HG02885 (cell line): ENCODE measurements around the gene MORC4.
A peak's percentile ranks its signal among the peaks of the same experiment; 100 is the strongest.

Experiments used
- ATAC-seq: cut with Tn5 transposase; IDR thresholded peaks from one replicate; pipeline ENCODE4 v1.9.1; 2021; ENCODE audit warnings: mild to moderate bottlenecking; ENCODE audit not compliant: unreplicated experiment, poor library complexity

Gene MORC4

GRCh38 chrX:106954041-106954440 is 46.0 kb downstream of the MORC4 start:
- peak; percentile 44 for ATAC-seq

GRCh38 chrX:106952988-106953387 is 47.0 kb downstream of the MORC4 start:
- no peak for ATAC-seq

GRCh38 chrX:106952538-106952937 is 47.5 kb downstream of the MORC4 start:
- ATAC-seq, result no peak

- no peak for ATAC-seq
These were observed 47.9 kb downstream of the MORC4 start for GRCh38 chrX:106952089-106952488.

GRCh38 chrX:106951230-106951629 is 48.8 kb downstream of the MORC4 start:
- no peak for ATAC-seq

GRCh38 chrX:106950381-106950780 is 49.6 kb downstream of the MORC4 start:
- no peak for ATAC-seq

- ATAC-seq, result no peak
These were observed 50.6 kb downstream of the MORC4 start for GRCh38 chrX:106949366-106949765.

GRCh38 chrX:106948641-106949040 is 51.4 kb downstream of the MORC4 start:
- ATAC-seq, result no peak

- ATAC-seq, result no peak
These were observed 53.5 kb downstream of the MORC4 start for GRCh38 chrX:106946464-106946863.

- ATAC-seq, result no peak
These were observed 59.9 kb downstream of the MORC4 start for GRCh38 chrX:106940068-106940467.

- no peak for ATAC-seq
These were observed 60.4 kb downstream of the MORC4 start for GRCh38 chrX:106939566-106939965.

GRCh38 chrX:106936246-106936645 is 63.8 kb downstream of the MORC4 start:
- ATAC-seq, result no peak

GRCh38 chrX:106935175-106935574 is 64.8 kb downstream of the MORC4 start:
- ATAC-seq, result no peak

GRCh38 chrX:106933538-106933961 is 66.5 kb downstream of the MORC4 start:
- ATAC-seq, result no peak

- no peak for ATAC-seq
These were observed 67.0 kb downstream of the MORC4 start for GRCh38 chrX:106932960-106933537.

- no peak for ATAC-seq
These were observed 67.5 kb downstream of the MORC4 start for GRCh38 chrX:106932492-106932923.

- ATAC-seq, result no peak
These were observed 68.1 kb downstream of the MORC4 start for GRCh38 chrX:106931831-106932491.

GRCh38 chrX:106928227-106928626 is 71.8 kb downstream of the MORC4 start:
- no peak for ATAC-seq

GRCh38 chrX:106927700-106928099 is 72.3 kb downstream of the MORC4 start:
- ATAC-seq, result no peak

GRCh38 chrX:106927023-106927422 is 73.0 kb downstream of the MORC4 start:
- no peak for ATAC-seq

GRCh38 chrX:106921637-106922036 is 78.4 kb downstream of the MORC4 start:
- no peak for ATAC-seq

GRCh38 chrX:106919932-106920452 is 80.0 kb downstream of the MORC4 start, which contains the start of gene CLDN2:
Gene CLDN2, plus strand, starts transcription at chrX:106920402. Its CDS starts 7,827 bp downstream, at chrX:106928229.
- ATAC-seq, result no peak
